Measurements from ENCODE around the gene PKNOX2. TPM values are rescaled to one million over a fixed set of nuclear protein-coding genes. Genes with fewer than 3 reads are reported as not detected.

PKNOX2 gene
- total and polyA plus RNA-seq, 4 donors: 0.14 to 0.29 (median 0.24) TPM

DNA sequence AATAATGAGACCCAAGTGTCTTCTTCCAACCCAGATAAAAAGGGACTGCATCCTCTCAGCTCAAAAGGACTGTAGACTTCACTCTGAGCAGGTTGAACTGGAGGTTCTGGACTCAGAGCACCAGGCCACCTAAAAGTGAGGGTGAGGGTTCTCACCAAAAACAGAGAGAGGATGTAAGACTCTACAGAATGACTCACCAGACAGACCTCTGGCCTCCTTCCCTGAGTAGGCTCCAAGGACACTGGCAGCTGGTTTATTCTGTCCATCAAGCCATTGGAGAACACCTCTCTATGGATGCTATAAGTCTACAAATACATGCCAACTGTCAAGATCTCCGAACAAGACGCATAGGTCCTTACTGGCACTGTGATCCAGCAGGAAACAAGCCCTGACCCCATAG is 304.3 kb downstream of the PKNOX2 start:
- Histone ChIP-seq H3K9me3 (ENCODE audit: control insufficient read depth in 4 of 4, low read length in 3 of 4) (no peaks in the 10 kb centered on the region), H3K4me3 (ENCODE audit: low read depth in 1 of 3, low read length in 3 of 3) (no peak overlapping the region), H3K27ac (ENCODE audit: low read depth in 1 of 2, low read length in 2 of 2) (no peak overlapping the region), H3K4me1 (ENCODE audit: control insufficient read depth in 4 of 4, insufficient read depth in 4 of 4, low read length in 3 of 4) (no peaks in the 10 kb centered on the region), H3K36me3 (ENCODE audit: control insufficient read depth in 4 of 4, insufficient read depth in 3 of 4, low read depth in 1 of 4, low read length in 3 of 4) (no peaks in the 10 kb centered on the region), H3K27me3 (ENCODE audit: control insufficient read depth in 4 of 4, insufficient read depth in 4 of 4, low read length in 3 of 4) (no peaks in the 10 kb centered on the region), H3K9ac (ENCODE audit: low read depth in 1 of 2, low read length in 2 of 2) (no peak overlapping the region)
- TF ChIP-seq ZBTB33 (IDR thresholded peaks at IDR 0.05): no peak
- no peak for TF ChIP-seq GABPA (IDR thresholded peaks at IDR 0.05 in 1 of 2, conservative IDR thresholded peaks at IDR 0.05 in 1 of 2)
- no peak for TF ChIP-seq HNF4A (conservative IDR thresholded peaks at IDR 0.05)
- no peak for TF ChIP-seq RXRA (IDR thresholded peaks at IDR 0.05)
- TF ChIP-seq YY1 (IDR thresholded peaks at IDR 0.05): no peak
- TF ChIP-seq HNF4G (IDR thresholded peaks at IDR 0.05): no peak
- TF ChIP-seq NR2F2 (IDR thresholded peaks at IDR 0.05): no peak
- TF ChIP-seq, protein P1, sequence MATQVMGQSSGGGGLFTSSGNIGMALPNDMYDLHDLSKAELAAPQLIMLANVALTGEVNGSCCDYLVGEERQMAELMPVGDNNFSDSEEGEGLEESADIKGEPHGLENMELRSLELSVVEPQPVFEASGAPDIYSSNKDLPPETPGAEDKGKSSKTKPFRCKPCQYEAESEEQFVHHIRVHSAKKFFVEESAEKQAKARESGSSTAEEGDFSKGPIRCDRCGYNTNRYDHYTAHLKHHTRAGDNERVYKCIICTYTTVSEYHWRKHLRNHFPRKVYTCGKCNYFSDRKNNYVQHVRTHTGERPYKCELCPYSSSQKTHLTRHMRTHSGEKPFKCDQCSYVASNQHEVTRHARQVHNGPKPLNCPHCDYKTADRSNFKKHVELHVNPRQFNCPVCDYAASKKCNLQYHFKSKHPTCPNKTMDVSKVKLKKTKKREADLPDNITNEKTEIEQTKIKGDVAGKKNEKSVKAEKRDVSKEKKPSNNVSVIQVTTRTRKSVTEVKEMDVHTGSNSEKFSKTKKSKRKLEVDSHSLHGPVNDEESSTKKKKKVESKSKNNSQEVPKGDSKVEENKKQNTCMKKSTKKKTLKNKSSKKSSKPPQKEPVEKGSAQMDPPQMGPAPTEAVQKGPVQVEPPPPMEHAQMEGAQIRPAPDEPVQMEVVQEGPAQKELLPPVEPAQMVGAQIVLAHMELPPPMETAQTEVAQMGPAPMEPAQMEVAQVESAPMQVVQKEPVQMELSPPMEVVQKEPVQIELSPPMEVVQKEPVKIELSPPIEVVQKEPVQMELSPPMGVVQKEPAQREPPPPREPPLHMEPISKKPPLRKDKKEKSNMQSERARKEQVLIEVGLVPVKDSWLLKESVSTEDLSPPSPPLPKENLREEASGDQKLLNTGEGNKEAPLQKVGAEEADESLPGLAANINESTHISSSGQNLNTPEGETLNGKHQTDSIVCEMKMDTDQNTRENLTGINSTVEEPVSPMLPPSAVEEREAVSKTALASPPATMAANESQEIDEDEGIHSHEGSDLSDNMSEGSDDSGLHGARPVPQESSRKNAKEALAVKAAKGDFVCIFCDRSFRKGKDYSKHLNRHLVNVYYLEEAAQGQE (IDR thresholded peaks at IDR 0.05): no peak
- WGBS: 93% methylated on average over 2 of the region's 2 CpGs
- no peak for DNase-seq (ENCODE audit: low spot score)

GRCh38 chr11:125470355-125470754 is 305.8 kb downstream of the PKNOX2 start:
- Histone ChIP-seq H3K4me3 (ENCODE audit: low read depth in 1 of 3, low read length in 3 of 3) (no peak overlapping the region), H3K9me3 (ENCODE audit: control insufficient read depth in 4 of 4, low read length in 3 of 4) (no peaks in the 10 kb centered on the region), H3K4me1 (ENCODE audit: control insufficient read depth in 4 of 4, insufficient read depth in 4 of 4, low read length in 3 of 4) (no peaks in the 10 kb centered on the region), H3K9ac (ENCODE audit: low read depth in 1 of 2, low read length in 2 of 2) (no peak overlapping the region), H3K27me3 (ENCODE audit: control insufficient read depth in 4 of 4, insufficient read depth in 4 of 4, low read length in 3 of 4) (no peaks in the 10 kb centered on the region), H3K36me3 (ENCODE audit: control insufficient read depth in 4 of 4, insufficient read depth in 3 of 4, low read depth in 1 of 4, low read length in 3 of 4) (no peaks in the 10 kb centered on the region), H3K27ac (ENCODE audit: low read depth in 1 of 2, low read length in 2 of 2) (no peak overlapping the region)
- DNase-seq (ENCODE audit: low spot score): no peak
- TF ChIP-seq RAD21 (IDR thresholded peaks at IDR 0.05) (no peak), EGR1 (IDR thresholded peaks at IDR 0.05; ENCODE audit: low read depth in 2 of 2) (no peak), RXRA (IDR thresholded peaks at IDR 0.05) (no peak), FOXA1 (IDR thresholded peaks at IDR 0.05) (no peak), HNF4A (conservative IDR thresholded peaks at IDR 0.05) (no peak), FOXA2 (IDR thresholded peaks at IDR 0.05) (no peak), CTCF (IDR thresholded peaks at IDR 0.05; ENCODE audit: low read depth, low read length, missing input control) (no peak), SP1 (IDR thresholded peaks at IDR 0.05) (no peak), GABPA (IDR thresholded peaks at IDR 0.05 in 1 of 2, conservative IDR thresholded peaks at IDR 0.05 in 1 of 2) (no peak)
- WGBS: 81% methylated on average over 2 of the region's 2 CpGs
